IPS DF 4.7 (cell line): ENCODE measurements around the gene CIROP.
A peak's percentile ranks its signal among the peaks of the same experiment; 100 is the strongest.

Experiments used
- DNase-seq: peaks from one replicate; pipeline ENCODE4 v3.0.0-alpha.2; 2013; ENCODE audit warnings: low spot score; ENCODE audit errors: extremely low read depth

Gene CIROP

GRCh38 chr14:23067847-23068788, 36.7 kb downstream of the CIROP start:
- DNase-seq, result no peak

GRCh38 chr14:23066855-23067744, 37.7 kb downstream of the CIROP start:
- DNase-seq, result no peak

- DNase-seq, result no peak
Measured at GRCh38 chr14:23066368-23066767, 38.4 kb downstream of the CIROP start.

- DNase-seq, result no peak
Measured at GRCh38 chr14:23063601-23064000, 41.2 kb downstream of the CIROP start.

GRCh38 chr14:23062002-23062401, 42.8 kb downstream of the CIROP start:
- no peak for DNase-seq

GRCh38 chr14:23060536-23061260, 44.1 kb downstream of the CIROP start:
- no peak for DNase-seq

GRCh38 chr14:23058654-23059504, 45.9 kb downstream of the CIROP start:
- DNase-seq, result no peak

GRCh38 chr14:23057757-23058653, 46.8 kb downstream of the CIROP start:
- DNase-seq, result peak; percentile 85

- DNase-seq, result no peak
Measured at GRCh38 chr14:23056956-23057756, 47.6 kb downstream of the CIROP start, which contains the start of gene CDH24. Gene CDH24 (minus strand): TSS chr14:23057520. CDS start chr14:23055733, 1,787 bp downstream.

GRCh38 chr14:23056145-23056955, 48.4 kb downstream of the CIROP start:
- DNase-seq, result no peak

- no peak for DNase-seq
Measured at GRCh38 chr14:23055621-23056144, 49.1 kb downstream of the CIROP start.

GRCh38 chr14:23055147-23055550, 49.6 kb downstream of the CIROP start:
- no peak for DNase-seq

- DNase-seq, result no peak
Measured at GRCh38 chr14:23054000-23054811, 50.6 kb downstream of the CIROP start.

GRCh38 chr14:23053426-23053825, 51.4 kb downstream of the CIROP start:
- DNase-seq, result no peak

- no peak for DNase-seq
Measured at GRCh38 chr14:23052671-23053070, 52.1 kb downstream of the CIROP start.

GRCh38 chr14:23052182-23052623, 52.6 kb downstream of the CIROP start:
- DNase-seq, result no peak
